K562 (cell line): ENCODE measurements around the gene SLC26A8. TPM values are rescaled to one million over a fixed set of nuclear protein-coding genes. Genes with fewer than 3 reads are reported as not detected.

Experiments used
- AFF1 ChIP-seq, 2 experiments: fragments of 450-650 bp; IDR thresholded peaks; 2 replicates each; pipeline ENCODE4 v1.6.1; 2018; ENCODE audit warnings: mild to moderate bottlenecking in 2 of 2, low read depth in 1 of 2; ENCODE audit not compliant: partially characterized antibody in 2 of 2
- ARNT ChIP-seq, 2 experiments: fragments of 450-650 bp; IDR thresholded peaks; 2 replicates each; pipeline ENCODE4 v1.6.1; 2016; ENCODE audit warnings: mild to moderate bottlenecking in 1 of 2
- ATF1 ChIP-seq, 2 experiments: fragments of 450-650 bp in 1 of 2; IDR thresholded peaks; 2 replicates each; pipeline ENCODE4 v1.6.1; 2016; ENCODE audit warnings: missing compliant biosample characterization in 1 of 2, missing genetic modification characterization in 1 of 2
- FOSL1 ChIP-seq: fragments of 200-800 bp; sonication (Bioruptor generic); conservative IDR thresholded peaks from 2 replicates; pipeline ENCODE4 v1.6.1; 2016; ENCODE audit warnings: missing genetic modification characterization, missing compliant biosample characterization
- MAFG ChIP-seq: fragments of 450-650 bp; conservative IDR thresholded peaks from 2 replicates; pipeline ENCODE4 v1.6.1; 2016; ENCODE audit warnings: missing genetic modification characterization, missing compliant biosample characterization
- MEF2D ChIP-seq: conservative IDR thresholded peaks from 2 replicates; pipeline ENCODE4 v1.6.1; 2016; ENCODE audit warnings: low read depth, missing genetic modification characterization, missing compliant biosample characterization
- MLLT1 ChIP-seq, 2 experiments: fragments of 450-650 bp; IDR thresholded peaks; 2 replicates each; pipeline ENCODE4 v1.6.1; 2016
- NCOA4 ChIP-seq: fragments of 450-650 bp; IDR thresholded peaks from 2 replicates; pipeline ENCODE4 v1.6.1; 2018; ENCODE audit warnings: mild to moderate bottlenecking; ENCODE audit not compliant: partially characterized antibody
- PML ChIP-seq: IDR thresholded peaks from 2 replicates; pipeline ENCODE4 v1.6.1; 2012; ENCODE audit warnings: low read length, inconsistent platforms
- SIRT6 ChIP-seq: IDR thresholded peaks from one replicate; pipeline ENCODE4 v1.6.1; 2012; ENCODE audit warnings: low read depth, mild to moderate bottlenecking, control low read depth, inconsistent platforms, low read length, moderate library complexity
- TARDBP ChIP-seq: fragments of 450-650 bp; IDR thresholded peaks from 2 replicates; pipeline ENCODE4 v1.6.1; 2016
- TEAD2 ChIP-seq: fragments of 450-650 bp; IDR thresholded peaks from 2 replicates; pipeline ENCODE4 v1.6.1; 2016; ENCODE audit warnings: missing genetic modification characterization, control low read depth, missing compliant biosample characterization
- XRCC5 ChIP-seq: fragments of 200-400 bp; formaldehyde crosslinking; IDR thresholded peaks from 2 replicates; pipeline ENCODE4 v1.6.1; 2017; ENCODE audit warnings: low read depth, mild to moderate bottlenecking, low read length
- ZNF134 ChIP-seq: fragments of 250-450 bp; sonication (Bioruptor Pico); conservative IDR thresholded peaks from 2 replicates; pipeline ENCODE4 v1.4.0; 2020
- ZNF146 ChIP-seq: IDR thresholded peaks from one replicate; pipeline ENCODE4 v1.6.1; 2018; ENCODE audit warnings: missing compliant biosample characterization; ENCODE audit not compliant: unreplicated experiment
- ZNF184 ChIP-seq: sonication (generic); formaldehyde crosslinking; IDR thresholded peaks from 2 replicates; pipeline ENCODE4 v1.5.0; 2020; ENCODE audit warnings: missing genetic modification reagents
- ZNF23 ChIP-seq: fragments of 250-450 bp; sonication (Bioruptor Pico); IDR thresholded peaks from 2 replicates; pipeline ENCODE4 v1.4.0; 2020; ENCODE audit warnings: mild to moderate bottlenecking
- ZNF239 ChIP-seq: fragments of 250-450 bp; sonication (Bioruptor Pico); IDR thresholded peaks from 2 replicates; pipeline ENCODE4 v1.4.0; 2020; ENCODE audit warnings: mild to moderate bottlenecking
- ZNF408 ChIP-seq: fragments of 250-450 bp; sonication (Bioruptor Pico); IDR thresholded peaks from 2 replicates; pipeline ENCODE4 v1.4.0; 2020; ENCODE audit warnings: low read depth, mild to moderate bottlenecking, moderate library complexity
- ZNF512 ChIP-seq: IDR thresholded peaks from 2 replicates; pipeline ENCODE4 v1.6.1; 2016; ENCODE audit warnings: missing genetic modification characterization, missing compliant biosample characterization
- ZNF717 ChIP-seq: fragments of 250-450 bp; sonication (Bioruptor Pico); IDR thresholded peaks from 2 replicates; pipeline ENCODE4 v1.5.0; 2021
- polyA plus RNA-seq, 8 experiments: library from polyadenylated mRNA; depleted of rRNA in 4 of 8; stranded (reverse) in 5 of 8; unstranded in 3 of 8; fragments of >200 nt; fragmentation: Nextera tagmentation in 2 of 8; fragmentation: Illumina TruSeq in 1 of 8; extraction: Ambion mirVana in 2 of 8; extraction: Trizol in 1 of 8; gene quantifications; 2 replicates each; pipeline versions ENCODE4 v1.2.1 to v1.2.3, GENCODE V29; 2011 to 2014; ENCODE audit warnings: inconsistent platforms in 1 of 8, missing spikeins in 1 of 8
- total RNA-seq, 7 experiments: library from RNA; depleted of rRNA in 6 of 7; stranded (reverse); fragments of >200 nt in 6 of 7; fragmentation: Illumina TruSeq in 2 of 7; extraction: Trizol in 2 of 7; gene quantifications; 2 replicates each; pipeline versions ENCODE4 v1.2.1 to v1.2.3, GENCODE V29; 2011 to 2021; ENCODE audit warnings: low replicate concordance in 1 of 7

The SLC26A8 gene
- total and polyA plus RNA-seq, 9 of the 15 experiments (the other 6 are each of a cell fraction or from before 2014, with no cell fraction given), result not detected

GRCh38 chr6:36068012-36068392, 43.6 kb upstream of the SLC26A8 start (continued):
- TF ChIP-seq ZNF239, result peak; percentile 9; the same call in 1 of the 2 replicates
- no peak for TF ChIP-seq XRCC5
- TF ChIP-seq ATF1 (CRISPR knock-in tag; IDR thresholded peaks at IDR 0.05), result no peak
- no peak for TF ChIP-seq ATF1 (tag; IDR thresholded peaks at IDR 0.05)
- TF ChIP-seq NCOA4, result no peak
- no peak for TF ChIP-seq ZNF717 (CRISPR knock-in tag)
- TF ChIP-seq ZNF146 (CRISPR knock-in tag), result no peak
- no peak for TF ChIP-seq ZNF408
- TF ChIP-seq AFF1 (IDR thresholded peaks at IDR 0.05; ENCODE audit: low read depth in 1 of 2, partially characterized antibody in 2 of 2), result peak in 1 of 2 experiments; percentile 17
- no peak for TF ChIP-seq ZNF134 (CRISPR knock-in tag)
- no peak for TF ChIP-seq MEF2D (tag)
- no peak for TF ChIP-seq TARDBP
- TF ChIP-seq SIRT6, result no peak
- TF ChIP-seq FOSL1 (tag), result peak; percentile 65
- no peak for TF ChIP-seq TEAD2 (tag)
- TF ChIP-seq ARNT (IDR thresholded peaks at IDR 0.05), result 0 out of 4 replicates have a peak, but pooled peaks of 1 of the 2 experiments have one; percentile 9
- no peak for TF ChIP-seq ZNF23 (CRISPR knock-in tag)
- TF ChIP-seq MAFG (tag), result no peak
- TF ChIP-seq MLLT1 (IDR thresholded peaks at IDR 0.05), result peak in 1 of 2 experiments; percentile 24; a peak in 1 of 4 replicates
- no peak for TF ChIP-seq ZNF184 (CRISPR knock-in tag)
- TF ChIP-seq PML, result no peak
- peak; percentile 62; the same call in 1 of the 2 replicates for TF ChIP-seq ZNF512 (tag)
